ENCODE measurements around the gene MTR.

- TF ChIP-seq CTCF (IDR thresholded peaks at IDR 0.05) (no peak), POLR2A (IDR thresholded peaks at IDR 0.05) (no peak)
These were observed 63.1 kb downstream of the MTR start for GRCh38 chr1:236858165-236858564.

Data from tibial nerve (tissue), 3 donors.